Liver (tissue), 9 donors: ENCODE data around the gene CDON. TPM values are rescaled to one million over a fixed set of nuclear protein-coding genes. Genes with fewer than 3 reads are reported as not detected.

Experiments used
- DNase-seq: peaks from one replicate; pipeline ENCODE4 v3.0.0-alpha.2; 2017; ENCODE audit warnings: low spot score
- H3K27ac ChIP-seq, 2 donors: one replicate each; pipeline ENCODE4 v1.7.0; 2013; ENCODE audit warnings: inconsistent platforms in 2 of 2, low read length in 2 of 2, control low read depth in 1 of 2, low read depth in 1 of 2, mild to moderate bottlenecking in 1 of 2
- H3K27me3 ChIP-seq, 4 donors: one replicate each; pipeline versions ENCODE4 v1.6.1 to v1.7.0; 2013; ENCODE audit warnings: low read length in 3 of 4, inconsistent platforms in 1 of 4, mild to moderate bottlenecking in 1 of 4, moderate library complexity in 1 of 4; ENCODE audit not compliant: control insufficient read depth in 4 of 4, insufficient read depth in 4 of 4
- H3K36me3 ChIP-seq, 4 donors: one replicate each; pipeline versions ENCODE4 v1.6.1 to v1.7.0; 2013; ENCODE audit warnings: low read length in 3 of 4, mild to moderate bottlenecking in 3 of 4, low read depth in 1 of 4, moderate library complexity in 1 of 4; ENCODE audit not compliant: control insufficient read depth in 4 of 4, insufficient read depth in 3 of 4
- H3K4me1 ChIP-seq, 4 donors: one replicate each; pipeline versions ENCODE4 v1.6.1 to v1.7.0; 2013; ENCODE audit warnings: low read length in 3 of 4, mild to moderate bottlenecking in 3 of 4, moderate library complexity in 1 of 4; ENCODE audit not compliant: control insufficient read depth in 4 of 4, insufficient read depth in 4 of 4
- H3K4me3 ChIP-seq, 3 donors: one replicate each; pipeline versions ENCODE4 v1.6.1 to v1.7.0; 2013; ENCODE audit warnings: low read length in 3 of 3, control low read depth in 1 of 3, low read depth in 1 of 3, mild to moderate bottlenecking in 1 of 3
- H3K9ac ChIP-seq, 2 donors: one replicate each; pipeline ENCODE4 v1.7.0; 2013; ENCODE audit warnings: low read length in 2 of 2, mild to moderate bottlenecking in 2 of 2, moderate library complexity in 2 of 2, control low read depth in 1 of 2, low read depth in 1 of 2
- H3K9me3 ChIP-seq, 4 donors: one replicate each; pipeline versions ENCODE4 v1.6.1 to v1.7.0; 2013; ENCODE audit warnings: low read length in 3 of 4; ENCODE audit not compliant: control insufficient read depth in 4 of 4
- ATF3 ChIP-seq: IDR thresholded peaks from 2 replicates; pipeline ENCODE4 v1.6.1; 2016; ENCODE audit warnings: antibody characterized with exemption
- CTCF ChIP-seq: fragments of 150-350 bp; IDR thresholded peaks from 2 replicates; pipeline ENCODE4 v1.5.1; 2017; ENCODE audit warnings: improper control_type of control experiment, low read depth, low read length; ENCODE audit not compliant: missing input control
- EGR1 ChIP-seq, 2 donors: IDR thresholded peaks; 2 replicates each; pipeline ENCODE4 v1.6.1; 2016 to 2018; ENCODE audit warnings: antibody characterized with exemption in 2 of 2, low read depth in 2 of 2
- FOXA1 ChIP-seq: IDR thresholded peaks from 2 replicates; pipeline ENCODE4 v1.6.1; 2016; ENCODE audit warnings: antibody characterized with exemption
- FOXA2 ChIP-seq: IDR thresholded peaks from 2 replicates; pipeline ENCODE4 v1.6.1; 2016; ENCODE audit warnings: antibody characterized with exemption
- GABPA ChIP-seq, 2 donors: IDR thresholded peaks in 1 of 2; conservative IDR thresholded peaks in 1 of 2; 2 replicates each; pipeline ENCODE4 v1.6.1; 2016; ENCODE audit warnings: antibody characterized with exemption in 2 of 2, mild to moderate bottlenecking in 1 of 2, moderate library complexity in 1 of 2
- HNF4A ChIP-seq, 2 donors: conservative IDR thresholded peaks; 2 replicates each; pipeline ENCODE4 v1.6.1; 2016; ENCODE audit warnings: antibody characterized with exemption in 2 of 2, mild to moderate bottlenecking in 2 of 2
- HNF4G ChIP-seq: IDR thresholded peaks from 2 replicates; pipeline ENCODE4 v1.6.1; 2016; ENCODE audit warnings: antibody characterized with exemption
- JUND ChIP-seq, 2 donors: IDR thresholded peaks; 2 replicates each; pipeline ENCODE4 v1.6.1; 2016; ENCODE audit warnings: antibody characterized with exemption in 2 of 2
- MAX ChIP-seq: IDR thresholded peaks from 2 replicates; pipeline ENCODE4 v1.6.1; 2016; ENCODE audit warnings: antibody characterized with exemption
- NR2F2 ChIP-seq: IDR thresholded peaks from 2 replicates; pipeline ENCODE4 v1.6.1; 2016; ENCODE audit warnings: antibody characterized with exemption
- RAD21 ChIP-seq, 2 donors: IDR thresholded peaks; 2 replicates each; pipeline ENCODE4 v1.6.1; 2016; ENCODE audit warnings: antibody characterized with exemption in 2 of 2, mild to moderate bottlenecking in 2 of 2
- REST ChIP-seq: IDR thresholded peaks from 2 replicates; pipeline ENCODE4 v1.6.1; 2016; ENCODE audit warnings: antibody characterized with exemption, mild to moderate bottlenecking
- RXRA ChIP-seq, 2 donors: IDR thresholded peaks; 2 replicates each; pipeline ENCODE4 v1.6.1; 2017 to 2018; ENCODE audit warnings: antibody characterized with exemption in 2 of 2, mild to moderate bottlenecking in 1 of 2
- SP1 ChIP-seq: IDR thresholded peaks from 2 replicates; pipeline ENCODE4 v1.6.1; 2018; ENCODE audit warnings: antibody characterized with exemption, mild to moderate bottlenecking
- TAF1 ChIP-seq: conservative IDR thresholded peaks from 2 replicates; pipeline ENCODE4 v1.6.1; 2016; ENCODE audit warnings: antibody characterized with exemption, mild to moderate bottlenecking
- YY1 ChIP-seq: IDR thresholded peaks from 2 replicates; pipeline ENCODE4 v1.6.1; 2016; ENCODE audit warnings: antibody characterized with exemption, mild to moderate bottlenecking
- ZBTB33 ChIP-seq: IDR thresholded peaks from 2 replicates; pipeline ENCODE4 v1.6.1; 2016; ENCODE audit warnings: antibody characterized with exemption
- WGBS: extraction: QIAGEN DNeasy Blood & Tissue Kit; methylation state at CpG from one replicate; pipeline ENCODE4 v1.1.7; 2013; 5-methylcytosine and 5-hydroxymethylcytosine counted together
- polyA plus RNA-seq, 2 donors: library from polyadenylated mRNA; stranded (reverse) in 1 of 2; unstranded in 1 of 2; fragments of 200-250 nt in 1 of 2; fragments of >200 nt in 1 of 2; fragmentation: Nextera tagmentation in 1 of 2; extraction: Ambion mirVana in 1 of 2; gene quantifications; one replicate each; pipeline versions ENCODE4 v1.2.1 to v1.2.3, GENCODE V29; 2013 to 2015
- total RNA-seq, 2 donors: library from RNA; depleted of rRNA; stranded (reverse); fragments of >200 nt; gene quantifications; one replicate each; pipeline ENCODE4 v1.2.3, GENCODE V29; 2014
- donor health status: healthy.
- donor health status: healthy.
- donor health status: healthy.
- donor health status: healthy.
- donor health status: healthy.

Gene CDON
- total and polyA plus RNA-seq, 4 donors = 0.69 to 7.4 (median 3.9) TPM

DNA sequence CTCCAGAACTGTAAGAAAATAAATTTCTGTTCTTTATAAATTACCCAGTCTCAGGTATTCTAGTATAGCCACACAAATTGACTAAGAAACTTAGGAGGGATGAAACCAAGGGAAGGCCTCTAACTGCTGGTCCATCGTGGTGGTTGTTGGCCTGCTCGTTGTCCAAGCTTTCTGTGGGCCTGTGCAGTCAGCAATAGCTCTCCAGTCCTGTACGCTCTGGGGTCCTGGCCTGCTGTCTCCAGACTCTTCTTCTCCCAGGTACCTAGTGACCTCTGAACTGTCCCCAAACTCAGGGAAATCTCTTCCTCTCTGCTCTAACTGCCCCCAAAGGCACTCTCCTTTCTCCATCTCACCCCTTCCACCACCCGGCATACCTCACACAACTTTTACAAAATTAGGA is 122.5 kb downstream of the CDON start:
- H3K9me3 ChIP-seq = no peaks in the 10 kb centered on the region
- H3K27ac ChIP-seq = no peak overlapping the region
- H3K4me1 ChIP-seq = peaks cover 0 to 5% (median 1%) of the 10 kb centered on the region in 4 donors
- no peak overlapping the region for H3K9ac ChIP-seq
- H3K27me3 ChIP-seq = no peaks in the 10 kb centered on the region
- DNase-seq = no peak
- no peak overlapping the region for H3K4me3 ChIP-seq
- no peak for TF ChIP-seq CTCF
- TF ChIP-seq YY1 = no peak
- no peak for TF ChIP-seq ZBTB33
- no peak for TF ChIP-seq EGR1 (IDR thresholded peaks at IDR 0.05; ENCODE audit: low read depth in 2 of 2)
- TF ChIP-seq NR2F2 = no peak
- TF ChIP-seq GABPA (IDR thresholded peaks at IDR 0.05 in 1 of 2, conservative IDR thresholded peaks at IDR 0.05 in 1 of 2) = no peak
- no peak for TF ChIP-seq HNF4A (conservative IDR thresholded peaks at IDR 0.05)
- no peak for TF ChIP-seq SP1
- TF ChIP-seq MAX = no peak
- no peaks in the 10 kb centered on the region for H3K36me3 ChIP-seq
- 97% methylated on average over 4 of the region's 4 CpGs for WGBS

- WGBS = 75% methylated on average over 4 of the region's 4 CpGs
- Histone ChIP-seq H3K4me1 (peaks cover 0 to 5% (median 1%) of the 10 kb centered on the region in 4 donors), H3K9ac (no peak overlapping the region), H3K27me3 (no peaks in the 10 kb centered on the region), H3K27ac (no peak overlapping the region), H3K36me3 (no peaks in the 10 kb centered on the region), H3K4me3 (no peak overlapping the region), H3K9me3 (no peaks in the 10 kb centered on the region)
- TF ChIP-seq ZBTB33 (no peak), HNF4A (conservative IDR thresholded peaks at IDR 0.05) (no peak), EGR1 (IDR thresholded peaks at IDR 0.05; ENCODE audit: low read depth in 2 of 2) (no peak), REST (no peak), JUND (IDR thresholded peaks at IDR 0.05) (no peak), CTCF (no peak), FOXA1 (no peak), YY1 (no peak), RAD21 (IDR thresholded peaks at IDR 0.05) (no peak), GABPA (IDR thresholded peaks at IDR 0.05 in 1 of 2, conservative IDR thresholded peaks at IDR 0.05 in 1 of 2) (no peak), ATF3 (no peak), TAF1 (no peak), HNF4G (no peak), FOXA2 (no peak), SP1 (no peak), RXRA (IDR thresholded peaks at IDR 0.05) (no peak), MAX (no peak), NR2F2 (no peak)
- DNase-seq = no peak
Measured at GRCh38 chr11:125939081-125939521, 123.6 kb downstream of the CDON start.
